GM19099 (cell line): ENCODE results near the gene MEGF8.

Experiments used
- POLR2A ChIP-seq: IDR thresholded peaks from 3 replicates; pipeline ENCODE4 v1.6.1; 2011; ENCODE audit warnings: low read depth; ENCODE audit not compliant: insufficient read length; ENCODE audit errors: extremely low read depth

Gene MEGF8

DNA sequence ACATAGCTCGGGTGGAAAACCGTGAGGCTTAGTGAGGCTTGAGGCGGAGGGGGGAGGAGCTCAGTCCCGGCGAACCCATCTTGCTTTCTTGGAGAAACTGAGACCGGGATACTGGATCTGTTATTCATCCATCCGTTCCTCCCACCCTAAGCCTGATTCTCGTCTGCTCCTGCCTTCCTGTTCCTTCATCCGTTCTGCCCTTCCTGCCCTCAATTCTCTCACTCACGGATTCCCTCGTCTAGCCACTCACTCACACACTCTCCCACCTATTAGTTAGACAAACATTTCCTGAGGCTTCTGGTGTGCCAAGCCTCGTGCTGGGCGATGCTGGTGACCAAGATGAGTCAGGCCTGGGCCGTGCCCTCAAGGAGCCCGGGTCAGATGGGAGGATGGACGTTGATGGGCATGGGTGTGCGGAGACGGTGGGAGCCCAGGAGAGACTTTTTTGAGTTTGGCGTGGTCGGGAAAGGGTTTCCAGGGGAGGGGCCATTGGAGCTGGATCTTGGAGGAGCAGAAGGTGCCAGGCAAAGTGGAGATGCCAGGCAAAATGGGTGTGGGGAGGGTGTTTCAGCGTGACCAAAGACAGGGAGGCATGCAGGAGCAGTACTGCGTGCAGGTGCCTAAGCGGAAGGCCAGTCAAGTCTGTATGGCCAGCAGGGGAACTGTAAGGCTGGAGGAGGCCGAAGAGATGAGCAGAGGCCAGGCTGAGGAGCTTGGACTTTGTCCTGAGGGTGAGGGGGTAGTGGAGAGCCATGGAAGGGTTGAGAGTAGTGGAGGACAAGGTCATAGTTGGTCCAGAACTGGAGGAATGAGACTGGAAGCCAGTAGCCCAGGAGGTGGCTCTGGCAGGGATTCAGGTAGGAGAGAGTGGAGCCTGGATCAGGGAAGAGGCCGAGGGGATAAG lies 72.1 kb downstream of the MEGF8 start:
- no peak for TF ChIP-seq POLR2A

DNA sequence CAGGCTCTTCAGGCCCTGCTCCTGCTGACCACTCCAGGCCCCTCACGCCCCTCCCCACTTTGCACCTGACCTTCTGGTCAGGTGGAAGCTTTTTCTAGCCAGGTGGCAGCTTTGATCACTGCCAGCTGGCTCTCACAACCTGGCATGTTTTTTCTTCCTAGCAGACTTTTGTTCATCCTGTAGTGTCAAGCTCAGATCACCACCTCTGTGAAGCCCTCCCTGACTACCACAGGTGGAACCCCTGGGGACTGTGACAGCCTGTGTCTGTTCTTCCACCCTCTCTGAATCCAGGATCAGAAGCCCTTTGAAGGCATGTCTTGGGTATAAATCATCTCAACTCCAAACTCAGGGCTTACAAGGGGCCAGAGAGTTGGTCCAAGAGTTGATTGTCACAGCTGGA lies 75.0 kb downstream of the MEGF8 start:
- no peak for TF ChIP-seq POLR2A

- TF ChIP-seq POLR2A: no peak
Observed at GRCh38 chr19:42401365-42402303, 76.2 kb downstream of the MEGF8 start.

GRCh38 chr19:42402376-42403116 lies 77.1 kb downstream of the MEGF8 start:
- no peak for TF ChIP-seq POLR2A

DNA sequence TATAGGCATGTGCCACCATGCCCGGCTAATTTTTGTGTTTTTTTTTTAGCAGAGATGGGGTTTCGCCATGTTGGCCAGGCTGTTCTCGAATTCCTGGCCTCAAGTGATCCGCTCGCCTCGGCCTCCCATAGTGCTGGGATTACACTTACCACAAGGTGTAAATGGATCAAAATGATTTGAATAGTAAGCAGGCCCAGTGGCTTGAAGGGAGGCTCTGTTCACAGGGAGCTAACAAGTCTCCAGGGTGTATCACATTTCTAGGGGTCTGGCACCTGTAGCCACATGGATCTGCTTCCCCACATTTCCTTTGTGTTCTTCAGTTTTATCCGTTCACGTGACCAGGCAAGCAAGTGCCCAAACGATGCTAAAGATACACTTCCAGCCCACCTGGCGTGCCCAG lies 78.2 kb downstream of the MEGF8 start:
- no peak for TF ChIP-seq POLR2A

- TF ChIP-seq POLR2A: no peak
Observed at GRCh38 chr19:42406111-42406510, 80.7 kb downstream of the MEGF8 start.

DNA sequence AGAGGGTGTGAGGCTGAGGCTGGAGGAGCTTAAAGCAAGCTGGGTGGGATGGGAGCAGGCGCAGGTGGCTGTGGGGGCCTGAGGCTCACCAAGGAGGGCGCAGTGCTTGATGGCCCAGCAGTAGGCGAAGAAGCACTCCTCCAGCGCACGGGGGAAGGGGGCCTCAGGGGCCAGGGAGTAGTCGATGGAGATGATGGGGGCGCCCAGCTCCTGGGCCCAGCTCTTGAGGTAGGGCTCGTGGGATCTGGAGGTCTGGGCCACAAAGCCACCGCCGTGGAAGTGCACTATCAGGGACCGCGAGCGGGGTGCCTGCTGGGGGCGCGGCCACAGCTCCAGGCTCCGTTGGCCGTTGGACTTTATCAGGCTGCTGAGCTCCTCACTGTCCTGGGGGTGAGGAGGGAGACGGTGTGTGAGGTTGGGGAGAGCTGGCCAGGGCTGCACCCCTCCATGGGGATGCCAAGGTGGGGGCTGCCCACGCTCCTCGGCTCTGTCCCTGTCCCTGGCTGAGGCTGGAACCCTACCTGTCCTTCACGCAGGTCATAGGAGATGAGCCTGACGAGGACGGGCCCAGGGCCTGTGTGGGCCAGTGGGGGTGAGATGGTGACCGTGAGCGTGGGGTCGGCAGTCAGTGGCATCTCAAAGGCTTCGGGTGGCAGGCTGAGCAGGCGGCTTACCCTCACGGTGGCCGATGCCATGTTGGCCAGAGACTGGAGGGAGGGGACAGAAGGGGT lies 81.8 kb downstream of the MEGF8 start:
- no peak for TF ChIP-seq POLR2A

DNA sequence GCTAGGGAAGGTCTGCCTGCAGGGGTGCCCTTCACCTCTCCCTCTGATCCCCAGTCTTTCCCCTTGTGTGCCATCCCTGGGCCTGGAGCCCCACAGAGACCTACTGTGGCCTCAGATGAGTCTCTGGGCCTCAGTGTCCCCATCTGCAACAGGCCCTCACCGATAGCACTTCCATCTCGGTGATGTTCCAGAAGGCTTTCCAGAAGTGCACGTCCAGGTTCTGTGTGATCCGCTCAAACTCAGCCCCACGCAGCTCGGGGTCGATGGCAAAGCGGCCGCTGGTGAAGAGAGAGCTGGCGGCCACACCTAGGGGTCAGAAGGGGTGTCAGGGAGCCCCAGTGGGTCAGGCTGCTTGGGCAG lies 82.4 kb downstream of the MEGF8 start:
- no peak for TF ChIP-seq POLR2A

- no peak for TF ChIP-seq POLR2A
Observed at GRCh38 chr19:42409477-42409876, 84.0 kb downstream of the MEGF8 start.

GRCh38 chr19:42410371-42410770 lies 84.9 kb downstream of the MEGF8 start:
- TF ChIP-seq POLR2A: no peak

GRCh38 chr19:42411581-42412178 lies 86.2 kb downstream of the MEGF8 start:
- TF ChIP-seq POLR2A: no peak

GRCh38 chr19:42412227-42412626 lies 86.8 kb downstream of the MEGF8 start:
- no peak for TF ChIP-seq POLR2A

GRCh38 chr19:42412661-42413076 lies 87.2 kb downstream of the MEGF8 start:
- no peak for TF ChIP-seq POLR2A

DNA sequence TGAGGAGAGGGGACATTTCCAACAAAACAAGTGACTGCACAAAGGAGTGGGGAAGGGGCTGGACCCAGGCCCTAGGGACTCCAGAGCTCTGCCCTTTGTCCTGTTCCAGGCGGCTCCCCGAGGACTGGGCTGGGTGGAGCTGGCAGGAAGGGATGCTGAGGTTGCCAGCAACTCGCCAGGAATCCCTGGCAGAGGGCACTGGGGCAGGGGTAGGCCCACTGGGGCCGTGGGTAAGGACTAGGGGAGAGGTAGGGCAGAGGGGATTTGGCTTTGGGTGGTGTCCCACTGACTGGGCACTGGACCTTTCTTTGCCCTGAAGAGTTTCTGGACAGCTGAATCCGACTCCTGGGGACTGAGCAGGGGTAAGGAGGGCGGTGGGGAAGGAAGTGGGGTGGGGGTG lies 93.9 kb downstream of the MEGF8 start:
- no peak for TF ChIP-seq POLR2A
